GM23338 (cell line): Measurements from ENCODE around the gene TSPEAR. TPM values are rescaled to one million over a fixed set of nuclear protein-coding genes. Genes with fewer than 3 reads are reported as not detected.

ENCODE experiments used
- ATAC-seq: fragments of 200-7000 bp; cut with Tn5 transposase; 3 replicates; pipeline ENCODE4 v1.9.1; 2020
- DNase-seq: peaks from one replicate; pipeline ENCODE4 v3.0.0-alpha.2; 2015; ENCODE audit warnings: low spot score
- H2AFZ ChIP-seq: fragments of 200-600 bp; sonication (generic); 2 replicates; pipeline ENCODE4 v1.8.0; 2016; ENCODE audit warnings: antibody characterized with exemption, mild to moderate bottlenecking, moderate library complexity
- H3F3A ChIP-seq: fragments of 200-600 bp; sonication (generic); replicated peaks from 2 replicates; pipeline ENCODE4 v1.8.0; 2017; ENCODE audit warnings: antibody characterized with exemption, mixed run types, low read depth
- H3K27ac ChIP-seq: fragments of 200-600 bp; sonication (generic); 2 replicates; pipeline ENCODE4 v1.6.1; 2016; ENCODE audit warnings: low read depth
- H3K27me3 ChIP-seq: fragments of 200-600 bp; sonication (generic); 2 replicates; pipeline ENCODE4 v1.8.0; 2016; ENCODE audit warnings: mild to moderate bottlenecking, mixed run types, moderate library complexity; ENCODE audit not compliant: insufficient read depth
- H3K36me3 ChIP-seq: fragments of 200-600 bp; sonication (generic); 2 replicates; pipeline ENCODE4 v1.8.0; 2016; ENCODE audit warnings: mild to moderate bottlenecking; ENCODE audit not compliant: insufficient read depth
- H3K4me1 ChIP-seq: fragments of 200-600 bp; sonication (generic); 2 replicates; pipeline ENCODE4 v1.8.0; 2016; ENCODE audit warnings: mild to moderate bottlenecking, moderate library complexity; ENCODE audit not compliant: insufficient read depth
- H3K4me2 ChIP-seq: fragments of 200-600 bp; sonication (generic); 2 replicates; pipeline ENCODE4 v1.7.1; 2017; ENCODE audit warnings: mixed run types
- H3K4me3 ChIP-seq: fragments of 200-600 bp; sonication (generic); 2 replicates; pipeline ENCODE4 v1.6.1; 2016; ENCODE audit warnings: mixed run types
- H3K79me2 ChIP-seq: fragments of 200-600 bp; sonication (generic); replicated peaks from 2 replicates; pipeline ENCODE4 v1.8.0; 2017; ENCODE audit warnings: mild to moderate bottlenecking; ENCODE audit not compliant: insufficient read depth
- H3K9me2 ChIP-seq: fragments of 200-600 bp; sonication (generic); 2 replicates; pipeline ENCODE4 v1.8.0; 2017; ENCODE audit not compliant: insufficient read depth
- H4K20me1 ChIP-seq: fragments of 200-600 bp; sonication (generic); replicated peaks from 2 replicates; pipeline ENCODE4 v1.8.0; 2017; ENCODE audit warnings: mild to moderate bottlenecking; ENCODE audit not compliant: insufficient read depth
- H3K27ac Mint-ChIP-seq: 2 replicates; pipeline ENCODE4 v1.8.0; 2020; ENCODE audit warnings: inconsistent platforms, mild to moderate bottlenecking, moderate library complexity, mixed read lengths
- H3K27me3 Mint-ChIP-seq: 3 replicates; pipeline ENCODE4 v1.8.0; 2022; ENCODE audit warnings: low read depth, mild to moderate bottlenecking, moderate library complexity, mixed read lengths, inconsistent platforms; ENCODE audit not compliant: insufficient read depth, poor library complexity
- H3K36me3 Mint-ChIP-seq: 3 replicates; pipeline ENCODE4 v1.8.0; 2021; ENCODE audit warnings: low read depth, mild to moderate bottlenecking, inconsistent platforms, moderate library complexity, mixed read lengths
- H3K4me1 Mint-ChIP-seq: 3 replicates; pipeline ENCODE4 v1.8.0; 2020; ENCODE audit warnings: mild to moderate bottlenecking, inconsistent platforms, mixed read lengths
- H3K4me3 Mint-ChIP-seq: 3 replicates; pipeline ENCODE4 v1.8.0; 2021; ENCODE audit warnings: moderate library complexity, mild to moderate bottlenecking, inconsistent platforms, mixed read lengths
- H3K9me3 Mint-ChIP-seq: 3 replicates; pipeline ENCODE4 v1.8.0; 2020; ENCODE audit warnings: moderate library complexity, mild to moderate bottlenecking, inconsistent platforms, mixed read lengths
- CREB1 ChIP-seq: fragments of 250-450 bp; sonication (Bioruptor Pico); IDR thresholded peaks from 2 replicates; pipeline ENCODE4 v1.5.0; 2020; ENCODE audit warnings: low read depth, mild to moderate bottlenecking, moderate library complexity
- EZH2 ChIP-seq: fragments of 200-600 bp; sonication (generic); IDR thresholded peaks from one replicate; pipeline ENCODE4 v1.8.0; 2017; ENCODE audit warnings: antibody characterized with exemption, mild to moderate bottlenecking, low read depth; ENCODE audit not compliant: unreplicated experiment
- JUNB ChIP-seq: IDR thresholded peaks from one replicate; pipeline ENCODE4 v1.6.1; 2016; ENCODE audit warnings: antibody characterized with exemption; ENCODE audit not compliant: unreplicated experiment
- NANOG ChIP-seq: IDR thresholded peaks from 2 replicates; pipeline ENCODE4 v1.6.1; 2016; ENCODE audit warnings: antibody characterized with exemption, borderline replicate concordance
- POLR2AphosphoS5 ChIP-seq: IDR thresholded peaks from 2 replicates; pipeline ENCODE4 v1.6.1; 2016; ENCODE audit warnings: antibody characterized with exemption, low read depth
- REST ChIP-seq: IDR thresholded peaks from one replicate; pipeline ENCODE4 v1.6.1; 2018; ENCODE audit warnings: antibody characterized with exemption; ENCODE audit not compliant: unreplicated experiment
- STAT1 ChIP-seq: IDR thresholded peaks from one replicate; pipeline ENCODE4 v1.6.1; 2016; ENCODE audit warnings: antibody characterized with exemption; ENCODE audit not compliant: unreplicated experiment
- ZNF114 ChIP-seq: fragments of 250-450 bp; sonication (Bioruptor Pico); IDR thresholded peaks from 2 replicates; pipeline ENCODE4 v1.5.0; 2020; ENCODE audit warnings: mild to moderate bottlenecking, moderate library complexity
- ZNF331 ChIP-seq: fragments of 250-450 bp; sonication (Bioruptor Pico); IDR thresholded peaks from 2 replicates; pipeline ENCODE4 v1.5.0; 2020; ENCODE audit warnings: low read depth, mild to moderate bottlenecking, moderate library complexity
- polyA plus RNA-seq: library from polyadenylated mRNA; unstranded; fragments of >200 nt; fragmentation: Nextera tagmentation; extraction: Ambion mirVana; gene quantifications from 2 replicates; pipeline ENCODE4 v1.2.1, GENCODE V29; 2016
- total RNA-seq: library from RNA; depleted of rRNA; stranded (reverse); fragments of >200 nt; shearing (Covaris generic); gene quantifications from 2 replicates; pipeline ENCODE4 v1.2.3, GENCODE V29; 2014

The TSPEAR gene
- total and polyA plus RNA-seq, 2 experiments from 2014 or later = 0.35 to 0.92 TPM

GRCh38 chr21:44466996-44467858 is 244.1 kb downstream of the TSPEAR start:
- H3K27me3 Mint-ChIP-seq = peaks cover 6% of the 10 kb centered on the region
- H3K27me3 ChIP-seq = no peaks in the 10 kb centered on the region
- H3K4me2 ChIP-seq = no peak overlapping the region
- TF ChIP-seq EZH2 (no peak), ZNF331 (CRISPR knock-in tag) (no peak), NANOG (no peak), STAT1 (no peak), REST (no peak), CREB1 (CRISPR knock-in tag) (no peak), ZNF114 (CRISPR knock-in tag) (no peak), JUNB (no peak)
- no peaks in the 10 kb centered on the region for H4K20me1 ChIP-seq
- H3F3A ChIP-seq = no peaks in the 10 kb centered on the region
- H3K79me2 ChIP-seq = no peaks in the 10 kb centered on the region
- H3K9me3 Mint-ChIP-seq = no peaks in the 10 kb centered on the region; the same call in 2 of the 3 replicates
- no peak for ATAC-seq
- H3K36me3 Mint-ChIP-seq = no peaks in the 10 kb centered on the region; the same call in 2 of the 3 replicates
- no peaks in the 10 kb centered on the region; the same call in 1 of the 2 replicates for H3K4me1 ChIP-seq
- no peak overlapping the region; the same call in 1 of the 2 replicates for H3K27ac Mint-ChIP-seq
- no peaks in the 10 kb centered on the region for H3K36me3 ChIP-seq
- H3K4me3 ChIP-seq = no peak overlapping the region
- no peak overlapping the region for H2AFZ ChIP-seq
- H3K4me3 Mint-ChIP-seq = no peak overlapping the region
- no peak for DNase-seq
- no peaks in the 10 kb centered on the region for H3K9me2 ChIP-seq
- peaks cover 16% of the 10 kb centered on the region for H3K4me1 Mint-ChIP-seq
- H3K27ac ChIP-seq = no peak overlapping the region

DNA sequence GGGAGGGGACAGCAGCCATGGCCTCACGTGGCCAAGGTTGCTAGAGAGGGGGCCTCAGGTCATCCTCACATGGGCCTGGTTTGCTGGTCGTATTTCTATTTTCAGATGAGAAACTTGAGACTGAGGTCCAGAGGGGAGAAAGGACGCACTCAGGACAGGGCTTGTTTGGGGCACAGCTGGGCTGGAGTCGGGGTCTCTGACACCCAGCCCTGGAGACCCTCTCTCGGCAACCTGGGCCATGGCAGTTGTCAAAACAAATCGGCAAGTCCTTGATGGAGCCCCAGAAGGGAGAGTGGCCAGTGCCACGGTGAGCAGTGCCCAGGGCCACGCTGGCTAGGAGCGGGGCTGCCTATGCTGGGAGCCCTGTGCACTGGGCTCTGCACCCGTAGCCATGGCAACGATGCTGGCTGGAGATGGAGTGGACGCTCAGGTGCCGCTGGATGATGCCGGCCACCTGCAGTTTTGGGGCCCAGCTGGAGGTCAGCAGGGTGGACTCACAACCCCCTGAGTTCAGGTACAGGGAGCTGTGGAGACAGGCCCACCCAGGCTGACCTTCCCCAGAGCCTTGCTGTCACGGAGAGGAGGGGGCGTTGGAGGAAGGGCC is 244.9 kb downstream of the TSPEAR start:
- no peak for ATAC-seq
- Mint-ChIP-seq H3K27ac (no peak overlapping the region), H3K4me3 (no peak overlapping the region)
- no peak for TF ChIP-seq REST
- no peak for TF ChIP-seq POLR2AphosphoS5
- TF ChIP-seq CREB1 (CRISPR knock-in tag) = no peak
- TF ChIP-seq EZH2 = no peak
- TF ChIP-seq NANOG = no peak
- no peak for TF ChIP-seq ZNF331 (CRISPR knock-in tag)

More for the DNA sequence above, 244.9 kb downstream of the TSPEAR start:
- Mint-ChIP-seq H3K27me3 (peaks cover 9% of the 10 kb centered on the region), H3K4me1 (peaks cover 13% of the 10 kb centered on the region), H3K36me3 (no peaks in the 10 kb centered on the region; the same call in 2 of the 3 replicates), H3K9me3 (no peaks in the 10 kb centered on the region; the same call in 2 of the 3 replicates)
- Histone ChIP-seq H3K27ac (no peak overlapping the region), H3K4me1 (no peaks in the 10 kb centered on the region), H3F3A (no peaks in the 10 kb centered on the region), H3K9me2 (no peaks in the 10 kb centered on the region), H2AFZ (no peak overlapping the region), H4K20me1 (no peaks in the 10 kb centered on the region), H3K4me3 (no peak overlapping the region), H3K27me3 (no peaks in the 10 kb centered on the region), H3K4me2 (no peak overlapping the region), H3K36me3 (no peaks in the 10 kb centered on the region), H3K79me2 (no peaks in the 10 kb centered on the region)
- no peak for DNase-seq
